Activated T-helper 2 cell treated with anti-CD3 and anti-CD28 coated beads, Interferon-gamma antibody, Interleukin-2, Interleukin-4, amounts not matched to agents 10 μg/mL and 5 μg/mL and 100 μg/mL, durations not matched to agents 14 hours and 24 hours and 36 hours (primary cell): ENCODE results near the gene WFDC6. TPM values are rescaled to one million over a fixed set of nuclear protein-coding genes. Genes with fewer than 3 reads are reported as not detected.

ENCODE experiments used
- DNase-seq: peaks from one replicate; pipeline ENCODE4 v3.0.0; 2021; ENCODE audit warnings: low spot score
- H3K27ac Mint-ChIP-seq: one replicate; pipeline ENCODE4 v1.8.0; 2021; ENCODE audit warnings: mixed read lengths
- H3K27me3 Mint-ChIP-seq: one replicate; pipeline ENCODE4 v1.8.0; 2021; ENCODE audit warnings: low read depth, mixed read lengths
- H3K36me3 Mint-ChIP-seq: one replicate; pipeline ENCODE4 v1.8.0; 2021; ENCODE audit warnings: low read depth, mixed read lengths
- H3K4me1 Mint-ChIP-seq: one replicate; pipeline ENCODE4 v1.8.0; 2021; ENCODE audit warnings: low read depth, mixed read lengths
- H3K4me3 Mint-ChIP-seq: one replicate; pipeline ENCODE4 v1.8.0; 2021; ENCODE audit warnings: low read depth, mild to moderate bottlenecking, moderate library complexity, mixed read lengths
- H3K9me3 Mint-ChIP-seq: one replicate; pipeline ENCODE4 v1.8.0; 2021; ENCODE audit warnings: mixed read lengths
- intact Hi-C: fragments of 100-400 bp; cut with micrococcal nuclease; formaldehyde crosslinking; loops from one replicate; pipeline ENCODE4 v1.15.1; 2023
- total RNA-seq: library from RNA; stranded (reverse); gene quantifications from 2 replicates; pipeline ENCODE4 v1.2.3, GENCODE V29; 2022

Gene WFDC6
- total RNA-seq, 1 donor from 2014 or later, result not detected

GRCh38 chr20:45550765-45551164 is 11.5 kb upstream of the WFDC6 start:
- Mint-ChIP-seq H3K36me3 (no peaks in the 10 kb centered on the region), H3K27ac (no peak overlapping the region), H3K9me3 (no peaks in the 10 kb centered on the region), H3K4me3 (no peak overlapping the region), H3K4me1 (no peaks in the 10 kb centered on the region), H3K27me3 (peaks cover 17% of the 10 kb centered on the region)
- no peak for DNase-seq
- intact Hi-C loops, result no loop called here

DNA sequence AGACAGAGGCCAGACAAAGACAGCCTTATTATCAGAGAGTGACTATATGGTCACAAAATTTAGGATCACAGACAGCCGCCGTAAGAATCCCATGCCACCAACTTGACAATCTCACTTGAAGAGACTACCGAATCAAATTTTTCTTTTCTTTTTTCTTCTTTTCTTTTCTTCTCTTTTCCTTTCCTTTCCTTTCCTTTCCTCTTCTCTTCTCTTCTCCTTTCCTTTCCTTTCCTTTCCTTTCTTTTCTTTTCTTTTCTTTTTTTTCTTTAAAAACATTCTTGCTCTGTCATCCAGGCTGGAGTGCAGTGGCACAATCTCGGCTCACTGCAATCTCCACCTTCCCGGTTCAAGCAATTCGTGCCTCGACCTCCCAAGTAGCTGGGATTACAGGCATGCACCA is 9.1 kb upstream of the WFDC6 start:
- intact Hi-C loops, result no loop called here
- H3K27me3 Mint-ChIP-seq, result peaks cover 23% of the 10 kb centered on the region
- DNase-seq, result no peak
- no peaks in the 10 kb centered on the region for H3K9me3 Mint-ChIP-seq
- no peaks in the 10 kb centered on the region for H3K4me1 Mint-ChIP-seq
- H3K27ac Mint-ChIP-seq, result no peak overlapping the region
- H3K4me3 Mint-ChIP-seq, result no peak overlapping the region
- no peaks in the 10 kb centered on the region for H3K36me3 Mint-ChIP-seq

GRCh38 chr20:45547206-45547770 is 8.0 kb upstream of the WFDC6 start, which contains the start of gene EPPIN:
Gene EPPIN (minus strand): TSS chr20:45547401. CDS start chr20:45547357, 44 bp downstream.
- Mint-ChIP-seq H3K4me3 (no peak within 1 kb of the TSS), H3K4me1 (no peaks in the 10 kb centered on the region), H3K27ac (no peak within 1 kb of the TSS), H3K9me3 (no peaks in the 10 kb centered on the region), H3K36me3 (no peaks in the 10 kb centered on the region), H3K27me3 (peaks cover 22% of the 10 kb centered on the region)
- intact Hi-C loops, result loop anchor here (2.0 kb wide), 1 partner anchor 224 kb away; no protein-coding TSS in a partner anchor
- no peak for DNase-seq

DNA sequence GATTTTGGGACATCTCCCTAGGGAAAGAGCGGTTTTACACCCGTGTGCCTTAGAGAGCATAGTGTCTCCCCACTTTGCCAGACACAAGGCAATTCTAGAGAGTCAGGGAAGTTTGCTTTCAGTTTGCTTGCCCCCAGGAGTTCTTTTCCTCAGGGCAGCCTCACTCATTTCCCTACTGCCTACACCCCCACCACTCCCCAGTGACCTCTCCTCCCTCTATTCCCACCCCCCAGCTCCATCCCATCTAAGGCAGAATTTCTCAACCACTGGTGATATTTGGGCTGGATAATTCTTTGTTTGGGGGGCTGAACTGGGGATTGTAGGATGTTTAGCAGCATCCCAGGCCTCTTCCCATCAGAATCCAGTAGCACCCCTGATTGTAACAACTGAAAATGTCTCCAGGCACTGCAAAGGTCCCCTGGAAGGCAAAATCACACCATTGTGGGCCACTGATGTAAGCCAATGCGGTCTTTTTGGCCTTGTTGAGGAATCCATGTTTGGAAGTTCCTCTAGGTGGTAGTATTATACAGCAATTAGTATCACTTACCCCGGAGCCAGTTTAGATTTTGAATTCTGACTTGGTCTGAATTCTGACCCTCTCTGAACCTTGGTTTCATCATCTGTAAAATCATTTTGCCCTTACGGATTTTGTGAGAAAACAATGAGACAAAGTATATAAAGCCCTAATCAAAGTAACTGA is 6.6 kb upstream of the WFDC6 start:
- intact Hi-C loops, result loop anchor here (2.0 kb wide), 1 partner anchor 225 kb away; no protein-coding TSS in a partner anchor
- DNase-seq, result no peak
- no peaks in the 10 kb centered on the region for H3K36me3 Mint-ChIP-seq
- no peaks in the 10 kb centered on the region for H3K4me1 Mint-ChIP-seq
- no peaks in the 10 kb centered on the region for H3K9me3 Mint-ChIP-seq
- H3K27ac Mint-ChIP-seq, result no peak overlapping the region
- H3K27me3 Mint-ChIP-seq, result peaks cover 22% of the 10 kb centered on the region
- H3K4me3 Mint-ChIP-seq, result no peak overlapping the region

DNA sequence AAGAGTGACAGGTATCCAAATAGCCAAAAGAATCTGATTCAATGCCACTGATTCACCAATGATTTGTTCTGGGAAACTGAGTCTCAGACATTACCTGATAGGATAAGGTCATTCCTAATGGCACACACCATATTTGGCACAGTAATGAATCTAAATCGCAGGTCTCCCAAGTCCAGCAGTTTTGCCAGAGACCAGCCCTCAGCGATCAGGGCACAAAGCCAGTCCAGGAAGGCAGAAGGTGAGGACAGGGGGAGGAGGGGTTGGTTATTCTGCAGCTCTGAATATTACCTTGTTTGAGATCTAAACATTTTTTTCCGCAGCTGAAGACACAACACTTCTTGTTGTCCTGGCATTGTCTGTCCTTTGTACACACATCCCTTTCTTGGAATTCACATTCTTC is 6.1 kb upstream of the WFDC6 start:
- Mint-ChIP-seq H3K36me3 (no peaks in the 10 kb centered on the region), H3K4me1 (no peaks in the 10 kb centered on the region), H3K27me3 (peaks cover 21% of the 10 kb centered on the region), H3K4me3 (no peak overlapping the region), H3K27ac (no peak overlapping the region), H3K9me3 (no peaks in the 10 kb centered on the region)
- DNase-seq, result no peak
- intact Hi-C loops, result no loop called here

GRCh38 chr20:45538209-45538799 is 978 bp downstream of the WFDC6 start:
- Mint-ChIP-seq H3K27me3 (peaks cover 8% of the 10 kb centered on the region), H3K9me3 (no peaks in the 10 kb centered on the region), H3K4me1 (no peaks in the 10 kb centered on the region), H3K27ac (no peak overlapping the region), H3K36me3 (no peaks in the 10 kb centered on the region), H3K4me3 (no peak overlapping the region)
- DNase-seq, result no peak
- intact Hi-C loops, result no loop called here

- no peaks in the 10 kb centered on the region for H3K36me3 Mint-ChIP-seq
- H3K27ac Mint-ChIP-seq, result no peak overlapping the region
- H3K9me3 Mint-ChIP-seq, result no peaks in the 10 kb centered on the region
- no peaks in the 10 kb centered on the region for H3K4me1 Mint-ChIP-seq
- peaks cover 22% of the 10 kb centered on the region for H3K27me3 Mint-ChIP-seq
- intact Hi-C loops, result no loop called here
- no peak for DNase-seq
- no peak overlapping the region for H3K4me3 Mint-ChIP-seq
These were observed 12.0 kb downstream of the WFDC6 start for GRCh38 chr20:45527294-45527693.

- H3K9me3 Mint-ChIP-seq, result no peaks in the 10 kb centered on the region
- no peaks in the 10 kb centered on the region for H3K4me1 Mint-ChIP-seq
- H3K4me3 Mint-ChIP-seq, result no peak overlapping the region
- no peak overlapping the region for H3K27ac Mint-ChIP-seq
- intact Hi-C loops, result no loop called here
- H3K27me3 Mint-ChIP-seq, result peaks cover 21% of the 10 kb centered on the region
- no peak for DNase-seq
- H3K36me3 Mint-ChIP-seq, result no peaks in the 10 kb centered on the region
These were observed 15.5 kb downstream of the WFDC6 start for GRCh38 chr20:45523821-45524220.

DNA sequence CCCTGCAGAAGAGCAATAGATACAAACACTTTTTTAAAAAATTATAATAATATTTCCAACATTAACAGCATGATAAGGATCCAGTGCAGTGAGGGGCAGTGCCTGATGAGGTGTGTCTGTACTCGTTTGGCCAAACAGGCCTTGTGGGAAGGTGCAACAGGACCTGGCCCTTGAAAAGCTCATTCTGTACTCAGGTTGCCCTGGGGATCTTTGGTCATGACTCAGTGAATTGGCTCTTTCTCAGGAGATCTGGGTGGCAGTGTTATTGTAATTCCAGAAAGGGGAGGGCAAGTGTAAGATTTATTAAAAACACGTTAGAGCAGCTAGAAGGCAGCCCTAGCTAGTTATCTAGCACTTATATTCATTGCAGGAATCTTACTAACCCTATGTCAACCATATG is 21.0 kb downstream of the WFDC6 start:
- Mint-ChIP-seq H3K36me3 (no peaks in the 10 kb centered on the region), H3K4me1 (no peaks in the 10 kb centered on the region), H3K4me3 (no peak overlapping the region), H3K9me3 (no peaks in the 10 kb centered on the region), H3K27me3 (peaks cover 22% of the 10 kb centered on the region), H3K27ac (no peak overlapping the region)
- intact Hi-C loops, result no loop called here
- DNase-seq, result no peak

- no peak within 1 kb of the TSS for H3K27ac Mint-ChIP-seq
- no peaks in the 10 kb centered on the region for H3K36me3 Mint-ChIP-seq
- H3K9me3 Mint-ChIP-seq, result no peaks in the 10 kb centered on the region
- intact Hi-C loops, result no loop called here
- no peak for DNase-seq
- no peak within 1 kb of the TSS for H3K4me3 Mint-ChIP-seq
- H3K4me1 Mint-ChIP-seq, result no peaks in the 10 kb centered on the region
- H3K27me3 Mint-ChIP-seq, result peaks cover 27% of the 10 kb centered on the region
These were observed 24.0 kb downstream of the WFDC6 start, which contains the start of gene SPINT3 for GRCh38 chr20:45515147-45515913. Gene SPINT3 (minus strand): TSS chr20:45515622. CDS start chr20:45515608, 14 bp downstream.

DNA sequence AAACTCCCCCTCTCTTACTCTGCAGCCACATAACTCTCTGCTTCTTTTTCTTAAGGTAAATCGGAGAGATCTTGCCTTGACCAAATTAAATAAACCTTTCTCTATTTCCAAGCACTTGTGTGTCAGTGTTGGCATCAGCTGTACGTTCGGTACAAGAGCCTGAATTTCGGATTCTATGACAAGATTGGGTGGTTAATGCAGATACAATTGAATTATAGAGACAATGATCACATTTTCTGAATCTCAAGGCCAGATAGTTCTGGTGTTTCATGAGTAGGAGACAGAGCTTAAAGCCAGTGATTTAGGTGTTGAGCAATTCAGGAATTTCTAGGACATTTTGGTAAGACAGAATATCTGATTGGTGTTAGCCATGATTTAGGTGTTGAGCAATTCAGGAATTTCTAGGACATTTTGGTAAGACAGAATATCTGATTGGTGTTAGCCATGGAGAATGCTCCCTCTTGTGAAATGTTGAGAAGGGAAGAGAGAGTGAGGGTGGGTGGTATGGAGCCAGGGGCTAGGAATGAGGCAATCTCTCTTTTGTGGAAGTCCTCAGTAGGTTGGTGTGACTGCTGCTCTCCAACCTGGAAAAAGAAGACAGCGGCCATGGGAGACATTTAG is 28.9 kb downstream of the WFDC6 start:
- H3K4me1 Mint-ChIP-seq, result peaks cover 14% of the 10 kb centered on the region
- intact Hi-C loops, result no loop called here
- H3K36me3 Mint-ChIP-seq, result no peaks in the 10 kb centered on the region
- no peak for DNase-seq
- no peak overlapping the region for H3K27ac Mint-ChIP-seq
- peaks cover 32% of the 10 kb centered on the region for H3K27me3 Mint-ChIP-seq
- H3K4me3 Mint-ChIP-seq, result no peak overlapping the region
- no peaks in the 10 kb centered on the region for H3K9me3 Mint-ChIP-seq

DNA sequence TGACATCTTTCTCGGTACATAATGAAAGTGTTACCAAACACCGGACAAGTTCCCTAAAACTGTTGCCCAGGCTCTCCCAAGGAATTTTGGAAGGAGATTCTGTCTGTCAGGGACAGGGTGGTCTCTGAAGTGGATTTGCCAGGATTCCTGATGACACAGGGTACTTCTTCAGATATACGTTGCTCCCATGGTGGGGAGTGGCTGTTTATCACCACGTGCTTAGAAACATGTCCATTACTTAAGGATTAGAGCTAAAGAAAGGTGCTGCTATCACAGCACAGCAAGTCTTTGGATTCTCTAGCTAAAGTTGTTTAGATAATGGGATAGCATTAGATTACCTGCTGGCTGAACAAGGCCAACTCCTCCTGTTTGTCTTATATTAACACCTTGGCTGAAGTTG is 30.2 kb downstream of the WFDC6 start:
- no peaks in the 10 kb centered on the region for H3K9me3 Mint-ChIP-seq
- H3K4me1 Mint-ChIP-seq, result peaks cover 14% of the 10 kb centered on the region
- peaks cover 29% of the 10 kb centered on the region for H3K27me3 Mint-ChIP-seq
- DNase-seq, result no peak
- no peak overlapping the region for H3K4me3 Mint-ChIP-seq
- H3K27ac Mint-ChIP-seq, result no peak overlapping the region
- intact Hi-C loops, result no loop called here
- no peaks in the 10 kb centered on the region for H3K36me3 Mint-ChIP-seq
